ENCODE measurements around the gene THSD4. TPM values are rescaled to one million over a fixed set of nuclear protein-coding genes. Genes with fewer than 3 reads are reported as not detected.

Gene THSD4
- total RNA-seq, 1 experiment from 2014 or later, result 29.3 TPM

- CTCF ChIA-PET, result no interaction called here
- H2AFZ ChIP-seq, result no peak overlapping the region
- no peaks in the 10 kb centered on the region for H4K20me1 ChIP-seq (ENCODE audit: insufficient read depth)
- H3K9me3 ChIP-seq (ENCODE audit: insufficient read depth, low read depth), result no peaks in the 10 kb centered on the region
- H3K27ac ChIP-seq, result no peak overlapping the region
- H3K4me3 ChIP-seq, result no peak overlapping the region
- H3F3A ChIP-seq (ENCODE audit: insufficient read depth, low read depth), result no peaks in the 10 kb centered on the region
- H3K27me3 ChIP-seq (ENCODE audit: insufficient read depth, low read depth), result no peaks in the 10 kb centered on the region
- no peak overlapping the region for H3K4me2 ChIP-seq
- no peak for TF ChIP-seq EZH2 (IDR thresholded peaks at IDR 0.05; ENCODE audit: low read depth)
- TF ChIP-seq, protein P1, sequence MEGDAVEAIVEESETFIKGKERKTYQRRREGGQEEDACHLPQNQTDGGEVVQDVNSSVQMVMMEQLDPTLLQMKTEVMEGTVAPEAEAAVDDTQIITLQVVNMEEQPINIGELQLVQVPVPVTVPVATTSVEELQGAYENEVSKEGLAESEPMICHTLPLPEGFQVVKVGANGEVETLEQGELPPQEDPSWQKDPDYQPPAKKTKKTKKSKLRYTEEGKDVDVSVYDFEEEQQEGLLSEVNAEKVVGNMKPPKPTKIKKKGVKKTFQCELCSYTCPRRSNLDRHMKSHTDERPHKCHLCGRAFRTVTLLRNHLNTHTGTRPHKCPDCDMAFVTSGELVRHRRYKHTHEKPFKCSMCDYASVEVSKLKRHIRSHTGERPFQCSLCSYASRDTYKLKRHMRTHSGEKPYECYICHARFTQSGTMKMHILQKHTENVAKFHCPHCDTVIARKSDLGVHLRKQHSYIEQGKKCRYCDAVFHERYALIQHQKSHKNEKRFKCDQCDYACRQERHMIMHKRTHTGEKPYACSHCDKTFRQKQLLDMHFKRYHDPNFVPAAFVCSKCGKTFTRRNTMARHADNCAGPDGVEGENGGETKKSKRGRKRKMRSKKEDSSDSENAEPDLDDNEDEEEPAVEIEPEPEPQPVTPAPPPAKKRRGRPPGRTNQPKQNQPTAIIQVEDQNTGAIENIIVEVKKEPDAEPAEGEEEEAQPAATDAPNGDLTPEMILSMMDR (conservative IDR thresholded peaks at IDR 0.05), result no peak
- H3K36me3 ChIP-seq (ENCODE audit: low read depth), result no peaks in the 10 kb centered on the region
- BruUV-seq (replicated peaks), result no TSS peak
- intact Hi-C loops (cut with micrococcal nuclease; ENCODE audit: unreplicated experiment), result no loop called here
- H3K4me1 ChIP-seq (replicated peaks; ENCODE audit: insufficient read depth), result 0 out of 2 replicates have a peak, but pooled peaks cover 3% of the 10 kb centered on the region
- no peaks in the 10 kb centered on the region for H3K79me2 ChIP-seq (ENCODE audit: low read depth)
- no peaks in the 10 kb centered on the region for H3K9me2 ChIP-seq (ENCODE audit: insufficient read depth)
- no peak for DNase-seq
- POLR2A ChIA-PET (ENCODE audit: unreplicated experiment), result no interaction called here
Observed at GRCh38 chr15:71385026-71385425, 269.8 kb downstream of the THSD4 start.

GRCh38 chr15:71385457-71385856, 270.2 kb downstream of the THSD4 start:
- H3F3A ChIP-seq (ENCODE audit: insufficient read depth, low read depth), result no peaks in the 10 kb centered on the region
- intact Hi-C loops (cut with micrococcal nuclease; ENCODE audit: unreplicated experiment), result no loop called here
- H3K27me3 ChIP-seq (ENCODE audit: insufficient read depth, low read depth), result no peaks in the 10 kb centered on the region
- no TSS peak for BruUV-seq (replicated peaks)
- no peaks in the 10 kb centered on the region for H3K9me2 ChIP-seq (ENCODE audit: insufficient read depth)
- no peak overlapping the region for H3K4me3 ChIP-seq
- H3K27ac ChIP-seq, result no peak overlapping the region
- no peak overlapping the region for H3K4me2 ChIP-seq
- no peak for TF ChIP-seq EZH2 (IDR thresholded peaks at IDR 0.05; ENCODE audit: low read depth)
- TF ChIP-seq, protein P1 (conservative IDR thresholded peaks at IDR 0.05), result no peak
- ChIA-PET POLR2A (ENCODE audit: unreplicated experiment) (interaction anchor here (0.6 kb wide), 1 partner anchor 380 kb away, joined by 3 read pairs; no protein-coding TSS in a partner anchor), CTCF (interaction anchor here (1.3 kb wide), 1 partner anchor 50 kb away, joined by 3 read pairs; no protein-coding TSS in a partner anchor)
- H3K79me2 ChIP-seq (ENCODE audit: low read depth), result no peaks in the 10 kb centered on the region
- H2AFZ ChIP-seq, result no peak overlapping the region
- no peaks in the 10 kb centered on the region for H4K20me1 ChIP-seq (ENCODE audit: insufficient read depth)
- H3K4me1 ChIP-seq (replicated peaks; ENCODE audit: insufficient read depth), result 0 out of 2 replicates have a peak, but pooled peaks cover 7% of the 10 kb centered on the region
- H3K9me3 ChIP-seq (ENCODE audit: insufficient read depth, low read depth), result no peaks in the 10 kb centered on the region
- H3K36me3 ChIP-seq (ENCODE audit: low read depth), result no peaks in the 10 kb centered on the region
- DNase-seq, result no peak

DNA sequence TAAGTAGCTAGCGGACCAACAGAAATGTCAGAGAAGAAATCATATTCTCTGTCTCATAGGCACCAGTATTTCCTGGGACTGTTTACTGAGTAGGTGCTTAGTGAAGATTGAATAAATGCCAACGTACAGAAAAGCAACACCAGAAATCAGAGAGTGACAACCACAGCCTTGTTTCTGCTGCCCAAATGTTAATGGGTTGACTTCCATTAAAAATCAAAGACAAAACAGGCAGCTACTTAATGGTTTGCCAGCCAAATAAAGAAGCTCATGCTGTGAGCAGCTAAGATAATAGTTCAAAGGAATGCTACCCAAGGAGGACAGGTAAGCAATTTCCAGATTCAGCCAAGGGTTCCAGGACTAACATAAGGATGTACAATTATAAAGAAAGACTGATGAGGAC, 270.7 kb downstream of the THSD4 start:
- Histone ChIP-seq H3K36me3 (ENCODE audit: low read depth) (no peaks in the 10 kb centered on the region), H3K27me3 (ENCODE audit: insufficient read depth, low read depth) (no peaks in the 10 kb centered on the region), H2AFZ (no peak overlapping the region), H3K79me2 (ENCODE audit: low read depth) (no peaks in the 10 kb centered on the region), H3K9me3 (ENCODE audit: insufficient read depth, low read depth) (no peaks in the 10 kb centered on the region), H3F3A (ENCODE audit: insufficient read depth, low read depth) (no peaks in the 10 kb centered on the region), H3K4me3 (no peak overlapping the region), H4K20me1 (ENCODE audit: insufficient read depth) (no peaks in the 10 kb centered on the region), H3K27ac (no peak overlapping the region), H3K4me2 (no peak overlapping the region), H3K4me1 (replicated peaks; ENCODE audit: insufficient read depth) (0 out of 2 replicates have a peak, but pooled peaks cover 7% of the 10 kb centered on the region), H3K9me2 (ENCODE audit: insufficient read depth) (no peaks in the 10 kb centered on the region)
- ChIA-PET POLR2A (ENCODE audit: unreplicated experiment) (interaction anchor here (0.6 kb wide), 2 partner anchors 63 to 380 kb away, joined by 3 to 5 read pairs; no protein-coding TSS in a partner anchor), CTCF (interaction anchor here (0.6 to 1.3 kb wide), 5 partner anchors 49 to 362 kb away, joined by 3 to 6 read pairs (median 3); no protein-coding TSS in a partner anchor)
- intact Hi-C loops (cut with micrococcal nuclease; ENCODE audit: unreplicated experiment), result loop anchor here (1.0 kb wide), 1 partner anchor 415 kb away; no protein-coding TSS in a partner anchor
- TF ChIP-seq, protein P1 (conservative IDR thresholded peaks at IDR 0.05), result no peak
- TF ChIP-seq EZH2 (IDR thresholded peaks at IDR 0.05; ENCODE audit: low read depth), result no peak
- no peak for DNase-seq
- BruUV-seq (replicated peaks), result no TSS peak
